Body of pancreas (tissue), 4 donors: ENCODE measurements around the gene CBX4. TPM values are rescaled to one million over a fixed set of nuclear protein-coding genes. Genes with fewer than 3 reads are reported as not detected.

ENCODE experiments used
- ATAC-seq: fragments of 150-250 bp; one replicate; pipeline ENCODE4 v1.9.1; 2016
- DNase-seq, 4 donors: peaks; one replicate each; pipeline ENCODE4 v3.0.0-alpha.2; 2019
- H3K27ac ChIP-seq, 4 donors: fragments of 200-600 bp; sonication (generic); 1 replicate in 3 of 4; 2 replicates in 1 of 4; pipeline versions ENCODE4 v1.5.1 to v1.6.1; 2016 to 2019; ENCODE audit warnings: mild to moderate bottlenecking in 1 of 4, mixed read lengths in 1 of 4, moderate library complexity in 1 of 4
- H3K27me3 ChIP-seq, 2 donors: fragments of 200-600 bp; sonication (generic); one replicate each; pipeline ENCODE4 v1.6.0; 2016; ENCODE audit warnings: mild to moderate bottlenecking in 1 of 2
- H3K36me3 ChIP-seq, 2 donors: fragments of 200-600 bp; sonication (generic); replicated peaks in 1 of 2; 2 replicates each; pipeline ENCODE4 v1.5.1; 2016; ENCODE audit warnings: low read depth in 2 of 2; ENCODE audit not compliant: insufficient read depth in 1 of 2
- H3K4me1 ChIP-seq: fragments of 200-600 bp; sonication (generic); one replicate; pipeline ENCODE4 v1.6.0; 2016
- H3K4me3 ChIP-seq, 2 donors: fragments of 200-600 bp; sonication (generic); 1 replicate in 1 of 2; 2 replicates in 1 of 2; pipeline ENCODE4 v1.5.1; 2016 to 2019
- H3K9me3 ChIP-seq, 3 donors: fragments of 200-600 bp; sonication (generic); 1 replicate in 2 of 3; 2 replicates in 1 of 3; pipeline ENCODE4 v1.5.1; 2016
- CTCF ChIP-seq, 7 experiments: fragments of 450-650 bp in 4 of 7; fragments of 200-600 bp in 3 of 7; sonication (generic) in 3 of 7; IDR thresholded peaks; one replicate each; pipeline ENCODE4 v1.5.1; 2016 to 2019; ENCODE audit warnings: antibody characterized with exemption in 7 of 7
- POLR2A ChIP-seq, 3 donors: fragments of 450-650 bp; IDR thresholded peaks; one replicate each; pipeline ENCODE4 v1.6.1; 2016; ENCODE audit warnings: antibody characterized with exemption in 3 of 3, mild to moderate bottlenecking in 2 of 3
- WGBS, 2 donors: methylation state at CpG; one replicate each; pipeline ENCODE4 v1.1.5; 2017; 5-methylcytosine and 5-hydroxymethylcytosine counted together
- intact Hi-C: fragments of 100-400 bp; cut with DNase I; formaldehyde crosslinking; loops from one replicate; pipeline ENCODE4 v1.15.1; 2023
- total RNA-seq, 2 donors: library from RNA; depleted of rRNA; stranded (reverse); fragments of >200 nt; gene quantifications; one replicate each; pipeline ENCODE4 v1.1.0, GENCODE V29; 2016

CBX4 gene
- total RNA-seq, 2 donors from 2014 or later, result 15.6 to 17.8 TPM

DNA sequence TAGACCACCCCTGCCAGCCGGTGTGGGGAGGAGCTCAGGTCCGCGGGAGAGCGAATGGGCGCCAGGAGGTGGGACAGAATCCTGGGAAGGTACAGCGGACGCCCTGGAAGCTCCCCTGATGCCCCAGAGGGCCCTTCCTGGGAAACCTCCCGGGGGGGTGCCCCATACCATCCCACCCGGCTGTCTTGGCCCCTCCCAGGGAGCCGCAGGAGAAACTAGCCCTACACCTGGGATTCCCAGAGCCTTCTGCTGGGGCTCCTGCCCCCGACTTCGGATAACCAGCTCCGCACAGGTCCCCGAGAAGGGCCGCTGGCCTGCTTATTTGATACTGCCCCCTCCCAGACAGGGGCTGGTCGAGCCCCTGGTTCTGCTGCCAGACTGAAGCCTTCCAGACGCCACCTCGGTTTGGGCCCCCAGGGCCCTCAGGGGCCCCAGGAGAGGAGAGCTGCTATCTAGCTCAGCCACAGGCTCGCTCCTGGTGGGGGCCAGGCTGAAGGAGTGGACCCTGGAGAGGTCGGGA is 3.0 kb upstream of the CBX4 start:
- intact Hi-C loops, result loop anchor here (10.0 kb wide), 1 partner anchor 47 kb away; the partner anchor contains the start of gene CBX8
- peak in 1 of 4 donors; percentile 10 for DNase-seq
- TF ChIP-seq POLR2A (IDR thresholded peaks at IDR 0.05) (no peak), CTCF (IDR thresholded peaks at IDR 0.05) (no peak)
- H3K4me3 ChIP-seq, result no peak overlapping the region
- no peaks in the 10 kb centered on the region for H3K36me3 ChIP-seq
- H3K27ac ChIP-seq, result no peak overlapping the region
- WGBS, 2 donors, result 12 to 13% methylated on average over 5 to 18 of the region's 20 CpGs
- peaks cover 68% of the 10 kb centered on the region for H3K4me1 ChIP-seq
- ATAC-seq, result no peak
- H3K9me3 ChIP-seq, result no peaks in the 10 kb centered on the region
- peaks cover 0 to 34% of the 10 kb centered on the region in 2 donors for H3K27me3 ChIP-seq

DNA sequence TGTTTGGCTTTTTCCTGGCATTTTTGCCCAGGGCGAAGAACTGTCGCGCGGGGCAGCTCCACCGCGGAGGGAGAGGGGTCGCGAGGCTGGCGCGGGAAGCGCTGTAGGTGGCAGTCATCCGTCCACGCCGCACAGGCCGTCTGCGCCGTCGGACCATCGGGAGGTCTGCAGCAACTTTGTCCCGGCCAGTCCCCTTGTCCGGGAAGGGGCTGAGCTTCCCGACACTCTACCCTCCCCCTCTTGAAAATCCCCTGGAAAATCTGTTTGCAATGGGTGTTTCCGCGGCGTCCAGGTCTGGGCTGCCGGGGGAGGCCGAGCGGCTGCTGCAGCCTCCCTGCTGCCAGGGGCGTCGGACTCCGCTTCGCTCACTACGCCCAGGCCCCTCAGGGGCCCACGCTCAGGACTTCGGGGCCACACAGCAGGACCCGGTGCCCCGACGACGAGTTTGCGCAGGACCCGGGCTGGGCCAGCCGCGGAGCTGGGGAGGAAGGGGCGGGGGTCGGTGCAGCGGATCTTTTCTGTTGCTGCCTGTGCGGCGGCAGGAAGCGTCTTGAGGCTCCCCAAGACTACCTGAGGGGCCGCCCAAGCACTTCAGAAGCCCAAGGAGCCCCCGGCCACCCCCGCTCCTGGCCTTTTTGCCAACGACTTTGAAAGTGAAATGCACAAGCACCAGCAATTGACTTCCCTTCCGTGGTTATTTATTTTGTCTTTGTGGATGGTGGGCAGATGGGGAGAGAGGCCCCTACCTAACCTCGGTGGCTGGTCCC is 2.3 kb upstream of the CBX4 start:
- H3K36me3 ChIP-seq, result no peaks in the 10 kb centered on the region
- no peak for DNase-seq
- intact Hi-C loops, result loop anchor here (10.0 kb wide), 1 partner anchor 47 kb away; the partner anchor contains the start of gene CBX8
- TF ChIP-seq CTCF (IDR thresholded peaks at IDR 0.05), result no peak
- no peak for TF ChIP-seq POLR2A (IDR thresholded peaks at IDR 0.05)
- 5 to 7% methylated on average over 14 to 55 of the region's 55 CpGs for WGBS, 2 donors
- peaks cover 0 to 34% of the 10 kb centered on the region in 2 donors for H3K27me3 ChIP-seq
- no peak overlapping the region for H3K4me3 ChIP-seq
- no peaks in the 10 kb centered on the region for H3K9me3 ChIP-seq
- peaks cover 74% of the 10 kb centered on the region for H3K4me1 ChIP-seq
- H3K27ac ChIP-seq, result no peak overlapping the region
- ATAC-seq, result no peak

DNA sequence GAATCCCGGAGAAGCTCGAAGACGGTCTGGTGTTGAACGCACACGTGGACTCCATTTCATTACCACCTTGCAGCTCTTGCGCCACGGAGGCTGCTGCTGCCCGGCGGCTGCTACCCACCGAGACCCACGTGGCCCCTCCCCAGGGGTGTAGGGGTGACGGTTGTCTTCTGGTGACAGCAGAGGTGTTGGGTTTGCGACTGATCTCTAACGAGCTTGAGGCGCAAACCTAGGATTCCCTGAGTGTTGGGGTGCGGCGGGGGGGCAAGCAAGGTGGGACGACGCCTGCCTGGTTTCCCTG is 1.7 kb upstream of the CBX4 start:
- Histone ChIP-seq H3K4me1 (peaks cover 80% of the 10 kb centered on the region), H3K36me3 (no peaks in the 10 kb centered on the region), H3K27me3 (peaks cover 0 to 34% of the 10 kb centered on the region in 2 donors), H3K4me3 (no peak overlapping the region), H3K27ac (no peak overlapping the region), H3K9me3 (no peaks in the 10 kb centered on the region)
- no peak for TF ChIP-seq POLR2A (IDR thresholded peaks at IDR 0.05)
- no peak for TF ChIP-seq CTCF (IDR thresholded peaks at IDR 0.05)
- 3 to 5% methylated on average over 6 to 18 of the region's 19 CpGs for WGBS, 2 donors
- DNase-seq (no peak), ATAC-seq (no peak)
- intact Hi-C loops, result loop anchor here (10.0 kb wide), 1 partner anchor 46 kb away; the partner anchor contains the start of gene CBX8

GRCh38 chr17:79840269-79840988 is 1.2 kb upstream of the CBX4 start:
- Histone ChIP-seq H3K4me3 (no peak overlapping the region), H3K27ac (peak overlapping the region in 1 of 4 donors; percentile 93), H3K36me3 (no peaks in the 10 kb centered on the region), H3K4me1 (peaks cover 85% of the 10 kb centered on the region), H3K9me3 (no peaks in the 10 kb centered on the region), H3K27me3 (peaks cover 0 to 34% of the 10 kb centered on the region in 2 donors)
- intact Hi-C loops, result loop anchor here (10.0 kb wide), 1 partner anchor 46 kb away; the partner anchor contains the start of gene CBX8
- WGBS, 2 donors, result 4 to 13% methylated on average over 18 to 74 of the region's 74 CpGs
- ATAC-seq (no peak), DNase-seq (peak; percentile 63 to 71 (median 70))
- no peak for TF ChIP-seq POLR2A (IDR thresholded peaks at IDR 0.05)
- peak in 4 of 7 experiments; percentile 2 to 30 (median 15) for TF ChIP-seq CTCF (IDR thresholded peaks at IDR 0.05)
